ENCODE results near the gene ULK4.

DNA sequence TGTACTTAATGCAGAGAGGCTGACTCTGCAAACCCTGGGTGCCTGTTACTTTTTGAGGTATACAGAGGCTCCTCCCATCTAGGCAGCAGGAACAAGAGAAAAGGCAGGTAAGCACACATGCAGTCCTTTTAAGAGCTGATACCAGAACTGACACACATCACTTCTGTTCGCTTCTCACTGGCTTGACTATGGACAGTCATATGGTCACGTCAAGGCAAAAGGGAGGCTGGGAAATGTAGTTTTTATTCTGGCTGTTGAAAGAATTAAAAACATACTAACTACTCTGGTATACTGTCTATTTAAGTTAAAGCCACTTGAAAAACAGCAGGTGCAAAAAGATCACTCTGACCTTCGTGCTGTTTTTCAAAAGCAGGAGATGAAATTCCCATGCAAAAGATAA is 544.3 kb downstream of the ULK4 start:
- TF ChIP-seq, protein P1, sequence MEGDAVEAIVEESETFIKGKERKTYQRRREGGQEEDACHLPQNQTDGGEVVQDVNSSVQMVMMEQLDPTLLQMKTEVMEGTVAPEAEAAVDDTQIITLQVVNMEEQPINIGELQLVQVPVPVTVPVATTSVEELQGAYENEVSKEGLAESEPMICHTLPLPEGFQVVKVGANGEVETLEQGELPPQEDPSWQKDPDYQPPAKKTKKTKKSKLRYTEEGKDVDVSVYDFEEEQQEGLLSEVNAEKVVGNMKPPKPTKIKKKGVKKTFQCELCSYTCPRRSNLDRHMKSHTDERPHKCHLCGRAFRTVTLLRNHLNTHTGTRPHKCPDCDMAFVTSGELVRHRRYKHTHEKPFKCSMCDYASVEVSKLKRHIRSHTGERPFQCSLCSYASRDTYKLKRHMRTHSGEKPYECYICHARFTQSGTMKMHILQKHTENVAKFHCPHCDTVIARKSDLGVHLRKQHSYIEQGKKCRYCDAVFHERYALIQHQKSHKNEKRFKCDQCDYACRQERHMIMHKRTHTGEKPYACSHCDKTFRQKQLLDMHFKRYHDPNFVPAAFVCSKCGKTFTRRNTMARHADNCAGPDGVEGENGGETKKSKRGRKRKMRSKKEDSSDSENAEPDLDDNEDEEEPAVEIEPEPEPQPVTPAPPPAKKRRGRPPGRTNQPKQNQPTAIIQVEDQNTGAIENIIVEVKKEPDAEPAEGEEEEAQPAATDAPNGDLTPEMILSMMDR (conservative IDR thresholded peaks at IDR 0.05 in 1 of 2, IDR thresholded peaks at IDR 0.05 in 1 of 2; ENCODE audit: low read depth in 1 of 2, low read length in 2 of 2), result no peak
- TF ChIP-seq EZH2 (IDR thresholded peaks at IDR 0.05; ENCODE audit: low read length, missing control alignments), result no peak
